Coronary artery (tissue), 2 donors: ENCODE data around the gene WFS1.

Experiments used
- DNase-seq: peaks from one replicate; pipeline ENCODE4 v3.0.0-alpha.2; 2017; ENCODE audit warnings: low spot score
- H3K27ac ChIP-seq, 2 donors: fragments of 200-600 bp; sonication (generic); one replicate each; pipeline ENCODE4 v1.5.1; 2016 to 2019
- H3K4me3 ChIP-seq: fragments of 200-600 bp; sonication (generic); 2 replicates; pipeline ENCODE4 v1.5.1; 2016; ENCODE audit warnings: mild to moderate bottlenecking, moderate library complexity
- TF ChIP-seq, protein P1 (sequence below): fragments of 200-600 bp; sonication (generic); IDR thresholded peaks from one replicate; pipeline ENCODE4 v1.5.1; 2019; ENCODE audit warnings: antibody characterized with exemption

WFS1 gene

GRCh38 chr4:6253961-6254360, 15.7 kb upstream of the WFS1 start:
- DNase-seq: no peak
- TF ChIP-seq, protein P1, sequence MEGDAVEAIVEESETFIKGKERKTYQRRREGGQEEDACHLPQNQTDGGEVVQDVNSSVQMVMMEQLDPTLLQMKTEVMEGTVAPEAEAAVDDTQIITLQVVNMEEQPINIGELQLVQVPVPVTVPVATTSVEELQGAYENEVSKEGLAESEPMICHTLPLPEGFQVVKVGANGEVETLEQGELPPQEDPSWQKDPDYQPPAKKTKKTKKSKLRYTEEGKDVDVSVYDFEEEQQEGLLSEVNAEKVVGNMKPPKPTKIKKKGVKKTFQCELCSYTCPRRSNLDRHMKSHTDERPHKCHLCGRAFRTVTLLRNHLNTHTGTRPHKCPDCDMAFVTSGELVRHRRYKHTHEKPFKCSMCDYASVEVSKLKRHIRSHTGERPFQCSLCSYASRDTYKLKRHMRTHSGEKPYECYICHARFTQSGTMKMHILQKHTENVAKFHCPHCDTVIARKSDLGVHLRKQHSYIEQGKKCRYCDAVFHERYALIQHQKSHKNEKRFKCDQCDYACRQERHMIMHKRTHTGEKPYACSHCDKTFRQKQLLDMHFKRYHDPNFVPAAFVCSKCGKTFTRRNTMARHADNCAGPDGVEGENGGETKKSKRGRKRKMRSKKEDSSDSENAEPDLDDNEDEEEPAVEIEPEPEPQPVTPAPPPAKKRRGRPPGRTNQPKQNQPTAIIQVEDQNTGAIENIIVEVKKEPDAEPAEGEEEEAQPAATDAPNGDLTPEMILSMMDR: no peak
- no peak overlapping the region for H3K4me3 ChIP-seq
- no peak overlapping the region for H3K27ac ChIP-seq

DNA sequence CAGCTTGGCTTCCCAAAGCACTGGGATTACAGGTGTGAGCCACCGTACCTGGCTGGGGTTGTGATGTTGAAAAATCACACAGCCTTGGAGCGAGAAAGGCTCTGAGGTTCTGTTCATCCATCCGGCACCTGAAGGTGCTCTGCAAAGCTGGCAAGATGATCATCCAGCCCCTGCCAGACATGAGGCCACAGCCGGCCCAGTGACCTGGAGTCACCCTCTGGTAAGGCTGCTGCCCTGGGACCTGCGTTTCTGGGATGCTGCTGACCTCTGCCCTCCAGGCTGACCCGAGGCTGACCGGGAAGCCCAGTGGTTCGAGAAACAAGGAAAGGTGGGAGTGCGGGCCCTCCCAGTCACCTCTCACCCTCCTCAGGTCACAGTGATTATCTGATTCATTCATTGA, 13.5 kb upstream of the WFS1 start:
- Histone ChIP-seq H3K27ac (no peak overlapping the region), H3K4me3 (no peak overlapping the region)
- TF ChIP-seq, protein P1: no peak
- no peak for DNase-seq

DNA sequence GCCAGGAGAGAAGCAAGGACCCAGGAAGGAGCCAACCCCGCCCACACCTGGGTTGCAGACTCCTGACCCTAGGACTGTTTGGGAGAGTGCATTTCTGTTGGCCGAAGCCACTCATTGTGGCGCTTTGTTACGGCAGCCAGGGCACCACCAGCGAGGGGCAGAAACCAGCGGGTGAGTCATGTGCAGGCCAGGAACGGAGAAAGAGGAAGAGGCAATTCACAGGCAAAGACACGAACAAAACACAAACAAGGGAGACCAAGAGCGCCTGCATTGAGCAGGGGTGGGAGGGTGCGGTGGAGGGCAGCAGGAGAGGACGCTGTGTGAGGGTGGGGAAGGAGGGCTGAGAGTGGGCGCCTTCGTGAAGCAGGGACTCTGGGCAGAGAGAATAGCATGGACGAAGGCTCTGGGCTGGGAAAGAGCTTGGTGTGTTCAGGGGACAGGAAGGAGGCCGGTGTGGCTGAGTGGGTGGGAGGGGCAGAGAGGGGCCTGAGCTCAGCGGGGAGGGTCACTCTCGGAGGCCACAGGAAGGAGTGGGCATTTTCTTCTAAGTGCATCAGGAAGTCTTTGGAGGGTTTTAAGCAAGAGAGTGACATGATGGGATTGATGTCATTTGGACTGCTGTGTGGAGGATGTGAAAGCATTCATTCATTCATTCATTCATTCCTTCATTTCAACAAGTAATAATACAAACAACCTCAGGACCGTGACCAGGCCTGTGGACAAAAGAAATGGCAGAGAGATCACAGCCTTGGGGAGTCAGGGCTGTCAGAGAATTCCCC, 12.2 kb upstream of the WFS1 start:
- Histone ChIP-seq H3K4me3 (no peak overlapping the region), H3K27ac (no peak overlapping the region)
- TF ChIP-seq, protein P1: no peak
- no peak for DNase-seq

GRCh38 chr4:6258026-6258360, 11.7 kb upstream of the WFS1 start:
- TF ChIP-seq, protein P1: no peak
- DNase-seq: no peak
- H3K27ac ChIP-seq: no peak overlapping the region
- H3K4me3 ChIP-seq: no peak overlapping the region

DNA sequence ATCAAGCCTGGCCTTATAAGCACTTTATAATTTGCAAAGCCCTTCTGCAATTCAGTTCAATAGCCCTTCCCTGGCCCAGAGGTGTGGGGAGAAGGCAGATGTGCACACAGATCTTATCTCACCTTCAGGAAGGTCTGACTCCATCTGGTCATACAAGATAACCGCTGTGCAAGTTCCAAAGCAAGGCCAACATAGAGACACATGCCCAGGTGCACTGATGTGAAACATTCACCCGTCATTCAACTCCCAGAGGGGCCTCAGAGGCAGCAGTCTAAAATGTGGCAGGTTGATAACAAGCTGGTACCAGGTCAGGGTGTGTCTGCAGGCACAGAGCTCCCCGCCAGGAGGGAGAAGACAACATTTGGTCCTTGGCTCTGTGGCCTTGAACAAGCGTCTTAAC, 10.9 kb upstream of the WFS1 start:
- DNase-seq: no peak
- TF ChIP-seq, protein P1: no peak
- H3K4me3 ChIP-seq: no peak overlapping the region
- H3K27ac ChIP-seq: no peak overlapping the region

- Histone ChIP-seq H3K27ac (no peak overlapping the region), H3K4me3 (no peak overlapping the region)
- TF ChIP-seq, protein P1: no peak
- DNase-seq: no peak
Measured at GRCh38 chr4:6259886-6260285, 9.8 kb upstream of the WFS1 start.

DNA sequence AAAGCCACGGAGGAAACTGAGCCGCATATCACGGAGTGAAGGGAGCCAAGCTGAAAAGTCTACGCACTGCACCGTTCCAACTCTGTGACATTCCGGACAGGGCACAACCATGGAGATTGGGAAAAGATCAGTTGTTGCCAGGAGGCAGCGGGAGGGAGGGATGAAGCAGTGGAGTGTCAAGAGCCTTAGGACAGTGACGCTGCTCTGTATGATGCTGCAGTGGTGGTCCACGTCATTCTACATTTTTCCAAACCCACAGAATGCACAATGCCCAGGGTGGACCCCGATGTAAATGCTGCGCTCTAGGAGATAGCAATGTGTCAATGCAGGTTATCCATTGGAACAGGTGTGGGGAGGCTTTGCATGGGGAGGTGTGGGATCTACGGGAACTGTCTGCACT, 7.5 kb upstream of the WFS1 start:
- H3K4me3 ChIP-seq: no peak overlapping the region
- no peak overlapping the region for H3K27ac ChIP-seq
- TF ChIP-seq, protein P1: no peak
- DNase-seq: no peak
